Testis (tissue), 2 donors: ENCODE results near the gene P2RY6.

Source experiments
- CTCF ChIP-seq, 3 experiments: fragments of 450-650 bp in 2 of 3; fragments of 200-600 bp in 1 of 3; sonication (generic) in 1 of 3; IDR thresholded peaks; one replicate each; pipeline ENCODE4 v1.5.1; 2016 to 2019; ENCODE audit warnings: antibody characterized with exemption in 3 of 3, mild to moderate bottlenecking in 2 of 3, moderate library complexity in 1 of 3
- POLR2A ChIP-seq: fragments of 450-650 bp; IDR thresholded peaks from one replicate; pipeline ENCODE4 v1.6.1; 2017; ENCODE audit warnings: antibody characterized with exemption, mild to moderate bottlenecking, moderate library complexity

- TF ChIP-seq CTCF (IDR thresholded peaks at IDR 0.05) (no peak), POLR2A (no peak)
Observed at GRCh38 chr11:73333173-73333572, 61.0 kb downstream of the P2RY6 start.
